ENCODE measurements around the gene GKAP1.

GRCh38 chr9:83698976-83699585 lies 118.5 kb downstream of the GKAP1 start:
- no peak for TF ChIP-seq CTCF (conservative IDR thresholded peaks at IDR 0.05; ENCODE audit: low read length)
- no peak for TF ChIP-seq EZH2phosphoT487 (IDR thresholded peaks at IDR 0.05; ENCODE audit: borderline replicate concordance)
